Epithelial cell of esophagus (primary cell): ENCODE data around the gene MDM2.

ENCODE experiments used
- DNase-seq: peaks from one replicate; pipeline ENCODE4 v3.0.0; 2010; ENCODE audit warnings: low read depth
- H3K4me3 ChIP-seq: 2 replicates; pipeline ENCODE4 v1.5.1; 2011; ENCODE audit warnings: mild to moderate bottlenecking, low read length, control low read depth
- CTCF ChIP-seq: IDR thresholded peaks from 2 replicates; pipeline ENCODE4 v1.5.1; 2011; ENCODE audit warnings: low read depth, mild to moderate bottlenecking, low read length, control low read depth, inconsistent platforms; ENCODE audit not compliant: insufficient read depth; ENCODE audit errors: missing control alignments

Gene MDM2

GRCh38 chr12:68882251-68882964 lies 74.4 kb downstream of the MDM2 start:
- no peak for DNase-seq
- no peak for TF ChIP-seq CTCF
- no peak overlapping the region for H3K4me3 ChIP-seq

- no peak overlapping the region for H3K4me3 ChIP-seq
- TF ChIP-seq CTCF, result no peak
- no peak for DNase-seq
Observed at GRCh38 chr12:68883151-68883550, 75.2 kb downstream of the MDM2 start.

- no peak for TF ChIP-seq CTCF
- H3K4me3 ChIP-seq, result no peak overlapping the region
- peak; percentile 58 for DNase-seq
Observed at GRCh38 chr12:68884251-68884650, 76.3 kb downstream of the MDM2 start.

GRCh38 chr12:68885381-68885780 lies 77.4 kb downstream of the MDM2 start:
- no peak for TF ChIP-seq CTCF
- no peak for DNase-seq

GRCh38 chr12:68886636-68887572 lies 78.9 kb downstream of the MDM2 start:
- no peak for TF ChIP-seq CTCF

More at GRCh38 chr12:68885381-68885780, 77.4 kb downstream of the MDM2 start:
- no peak overlapping the region for H3K4me3 ChIP-seq

GRCh38 chr12:68887641-68888040 lies 79.7 kb downstream of the MDM2 start:
- DNase-seq, result no peak
- H3K4me3 ChIP-seq, result no peak overlapping the region
- TF ChIP-seq CTCF, result no peak

More at GRCh38 chr12:68886636-68887572, 78.9 kb downstream of the MDM2 start:
- no peak overlapping the region for H3K4me3 ChIP-seq
- no peak for DNase-seq

GRCh38 chr12:68888243-68888642 lies 80.3 kb downstream of the MDM2 start:
- DNase-seq, result no peak
- H3K4me3 ChIP-seq, result no peak overlapping the region
- TF ChIP-seq CTCF, result no peak
